Mucosa of descending colon (tissue), 3 donors: ENCODE measurements around the gene RASSF1. TPM values are rescaled to one million over a fixed set of nuclear protein-coding genes. Genes with fewer than 3 reads are reported as not detected.

ENCODE experiments used
- ATAC-seq: fragments of 200-7000 bp; cut with Tn5 transposase; one replicate; pipeline ENCODE4 v1.9.1; 2020; ENCODE audit warnings: mild to moderate bottlenecking, moderate library complexity
- DNase-seq, 3 donors: peaks; one replicate each; pipeline ENCODE4 v3.0.0-alpha.2; 2020
- H3K36me3 ChIP-seq: fragments of 200-600 bp; one replicate; pipeline ENCODE4 v1.8.0; 2021; ENCODE audit warnings: low read depth, mild to moderate bottlenecking
- H3K4me1 ChIP-seq: fragments of 200-600 bp; one replicate; pipeline ENCODE4 v1.8.0; 2021; ENCODE audit warnings: low read depth, mild to moderate bottlenecking
- H3K4me3 ChIP-seq: fragments of 200-600 bp; one replicate; pipeline ENCODE4 v1.8.0; 2021; ENCODE audit warnings: mild to moderate bottlenecking
- H3K9me3 ChIP-seq: fragments of 200-600 bp; one replicate; pipeline ENCODE4 v1.8.0; 2021; ENCODE audit warnings: mild to moderate bottlenecking
- intact Hi-C, 2 donors: fragments of 100-400 bp; cut with DNase I in 1 of 2; cut with micrococcal nuclease in 1 of 2; formaldehyde crosslinking; loops; one replicate each; pipeline versions ENCODE4 v1.11.0 to v1.11.1; 2022; cut with DNase I, micrococcal nuclease
- total RNA-seq, 3 donors: library from RNA; stranded (reverse); fragmentation: NEBNext Ultra II Directional in 2 of 3; extraction: Animal tissue kit (Norgen Biotek cat#: 25700) in 2 of 3; gene quantifications; one replicate each; pipeline versions ENCODE4 v1.2.1 to v1.2.4, GENCODE V29; 2021 to 2023
- TF ChIP-seq, protein P1 (sequence below): fragments of 200-600 bp; IDR thresholded peaks from one replicate; pipeline ENCODE4 v1.8.0; 2022; ENCODE audit warnings: antibody characterized with exemption, mild to moderate bottlenecking
- donor health status: DM: no; HTN: no; CAD: no; lungs with moderate emphysema.
- donor health status: DM: no; HTN: no; CAD: no.
- donor health status: DM: no; HTN: yes; CAD: no.

RASSF1 gene
- total RNA-seq, 3 donors from 2014 or later = 10.9 to 25.7 (median 18.9) TPM

DNA sequence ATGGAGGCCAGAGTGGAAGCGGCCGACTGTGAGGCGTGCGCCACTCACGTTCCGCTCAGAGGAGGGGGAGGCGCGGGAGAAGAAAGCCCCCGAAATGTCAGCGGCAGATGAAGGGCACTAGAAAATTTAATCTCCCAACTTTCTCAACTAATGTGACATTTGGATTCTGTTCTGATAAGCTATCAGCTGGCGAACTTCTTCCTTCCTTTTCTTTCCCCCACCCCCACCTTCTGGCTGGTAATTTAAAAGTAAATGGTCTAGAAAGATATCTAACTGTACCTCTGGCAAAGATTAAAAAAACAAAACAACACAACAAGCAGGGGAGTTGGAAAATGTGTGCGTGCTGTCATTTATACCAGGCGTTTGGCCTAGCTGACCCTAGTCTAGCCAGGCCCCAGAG lies 45.1 kb upstream of the RASSF1 start:
- H3K4me3 ChIP-seq = no peak overlapping the region
- H3K36me3 ChIP-seq = no peaks in the 10 kb centered on the region
- intact Hi-C loops = no loop called here
- peaks cover 2% of the 10 kb centered on the region for H3K4me1 ChIP-seq
- no peaks in the 10 kb centered on the region for H3K9me3 ChIP-seq
- TF ChIP-seq, protein P1, sequence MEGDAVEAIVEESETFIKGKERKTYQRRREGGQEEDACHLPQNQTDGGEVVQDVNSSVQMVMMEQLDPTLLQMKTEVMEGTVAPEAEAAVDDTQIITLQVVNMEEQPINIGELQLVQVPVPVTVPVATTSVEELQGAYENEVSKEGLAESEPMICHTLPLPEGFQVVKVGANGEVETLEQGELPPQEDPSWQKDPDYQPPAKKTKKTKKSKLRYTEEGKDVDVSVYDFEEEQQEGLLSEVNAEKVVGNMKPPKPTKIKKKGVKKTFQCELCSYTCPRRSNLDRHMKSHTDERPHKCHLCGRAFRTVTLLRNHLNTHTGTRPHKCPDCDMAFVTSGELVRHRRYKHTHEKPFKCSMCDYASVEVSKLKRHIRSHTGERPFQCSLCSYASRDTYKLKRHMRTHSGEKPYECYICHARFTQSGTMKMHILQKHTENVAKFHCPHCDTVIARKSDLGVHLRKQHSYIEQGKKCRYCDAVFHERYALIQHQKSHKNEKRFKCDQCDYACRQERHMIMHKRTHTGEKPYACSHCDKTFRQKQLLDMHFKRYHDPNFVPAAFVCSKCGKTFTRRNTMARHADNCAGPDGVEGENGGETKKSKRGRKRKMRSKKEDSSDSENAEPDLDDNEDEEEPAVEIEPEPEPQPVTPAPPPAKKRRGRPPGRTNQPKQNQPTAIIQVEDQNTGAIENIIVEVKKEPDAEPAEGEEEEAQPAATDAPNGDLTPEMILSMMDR = no peak
- ATAC-seq (no peak), DNase-seq (no peak)

DNA sequence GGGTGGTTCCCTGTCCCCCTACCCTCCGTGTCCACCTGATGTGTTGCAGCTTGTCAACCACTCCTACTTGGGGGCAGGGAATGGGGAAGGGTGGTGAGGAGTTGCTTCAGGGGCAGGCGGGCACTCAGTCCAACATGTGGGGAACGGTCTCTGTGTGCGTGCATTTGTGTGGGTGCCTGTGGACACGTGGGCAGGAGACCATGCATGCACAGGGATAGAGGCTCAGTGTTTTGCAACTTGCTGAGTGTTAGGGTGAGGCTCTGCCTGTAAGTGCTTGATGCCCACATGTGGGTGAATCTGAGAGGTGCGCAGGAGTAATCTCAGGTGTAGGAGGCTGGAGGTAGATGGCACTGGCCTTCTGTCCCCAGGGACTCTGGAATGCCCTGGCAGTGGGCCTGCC lies 43.1 kb upstream of the RASSF1 start:
- no peaks in the 10 kb centered on the region for H3K36me3 ChIP-seq
- H3K4me1 ChIP-seq = no peaks in the 10 kb centered on the region
- DNase-seq (no peak), ATAC-seq (no peak)
- TF ChIP-seq, protein P1 = no peak
- intact Hi-C loops = no loop called here
- H3K9me3 ChIP-seq = no peaks in the 10 kb centered on the region
- no peak overlapping the region for H3K4me3 ChIP-seq

DNA sequence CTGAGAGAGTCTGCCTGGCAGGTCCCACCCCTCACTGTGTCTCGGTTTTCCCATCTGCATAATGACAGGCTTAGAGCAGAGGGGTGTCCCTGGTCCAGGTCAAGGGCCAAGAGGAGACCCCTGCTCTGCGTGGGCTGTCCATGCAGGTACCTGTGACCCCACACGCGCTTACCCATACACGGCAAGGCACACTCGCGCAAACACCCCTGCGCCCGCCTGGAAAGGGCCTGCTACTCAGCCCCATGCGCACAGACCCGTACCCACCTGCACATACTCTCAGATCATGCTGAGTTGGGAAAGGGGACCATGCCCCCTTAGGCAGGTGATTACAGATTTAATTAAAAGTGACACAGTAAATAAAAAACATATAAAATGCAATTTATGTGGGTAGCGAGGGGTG lies 42.1 kb upstream of the RASSF1 start:
- intact Hi-C loops = no loop called here
- Histone ChIP-seq H3K4me1 (no peaks in the 10 kb centered on the region), H3K9me3 (no peaks in the 10 kb centered on the region), H3K36me3 (no peaks in the 10 kb centered on the region), H3K4me3 (no peak overlapping the region)
- ATAC-seq = no peak
- TF ChIP-seq, protein P1 = no peak
- DNase-seq = no peak

DNA sequence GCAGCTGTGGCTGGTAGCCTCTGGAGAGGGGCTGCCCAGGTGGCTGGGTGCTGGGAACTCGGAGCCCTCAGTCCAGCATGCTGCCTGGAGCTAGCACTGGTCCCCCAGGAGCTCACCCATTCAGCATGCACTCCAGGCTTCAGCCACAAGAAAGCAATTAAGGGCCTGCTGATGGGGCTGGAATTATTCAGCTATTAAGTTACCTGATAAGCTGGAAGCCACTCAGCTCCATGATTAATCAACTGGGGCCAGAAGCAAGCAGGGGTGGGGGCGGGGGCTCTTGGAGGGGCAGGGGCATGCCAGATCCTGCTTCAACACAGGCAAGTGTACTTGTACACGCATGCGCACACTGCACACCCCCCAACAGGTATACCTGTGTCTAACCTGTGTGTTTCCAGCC lies 40.7 kb upstream of the RASSF1 start:
- no peaks in the 10 kb centered on the region for H3K4me1 ChIP-seq
- no peaks in the 10 kb centered on the region for H3K36me3 ChIP-seq
- DNase-seq (no peak), ATAC-seq (no peak)
- H3K4me3 ChIP-seq = no peak overlapping the region
- H3K9me3 ChIP-seq = no peaks in the 10 kb centered on the region
- intact Hi-C loops = no loop called here
- TF ChIP-seq, protein P1 = no peak

DNA sequence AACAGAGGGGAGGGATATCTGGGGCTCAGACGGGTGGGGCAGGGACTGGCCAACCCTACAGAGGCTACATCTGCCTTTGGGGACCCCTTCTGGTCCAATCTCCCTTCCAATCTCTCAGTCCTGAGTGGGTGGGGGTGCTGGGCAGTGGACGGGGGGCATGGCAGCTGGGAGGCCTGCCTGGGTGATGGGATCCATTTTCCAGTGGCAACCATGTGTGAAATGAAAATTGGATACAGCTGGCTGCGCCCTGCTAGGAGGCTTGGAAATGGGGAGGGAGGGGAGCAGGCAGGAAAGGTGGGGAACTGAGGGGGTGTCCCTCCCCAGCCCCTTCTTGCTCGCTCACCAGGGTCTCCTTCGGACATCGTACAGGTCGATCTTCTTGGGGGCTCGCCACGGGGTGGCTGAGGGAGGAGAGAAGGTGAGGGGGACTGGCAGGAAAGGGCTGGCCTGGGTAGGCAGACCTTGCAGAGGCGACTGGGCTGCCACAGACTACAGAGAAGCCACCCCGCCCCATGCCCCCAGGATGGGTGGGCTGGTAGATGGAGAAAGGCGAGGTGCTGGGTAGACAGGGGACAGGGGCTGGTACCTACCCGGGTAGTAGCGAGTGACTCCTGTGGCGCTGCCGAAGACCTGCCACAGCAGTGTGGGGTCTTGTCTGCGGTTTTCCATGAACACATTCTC lies 39.9 kb upstream of the RASSF1 start:
- DNase-seq = no peak
- TF ChIP-seq, protein P1 = no peak
- no peaks in the 10 kb centered on the region for H3K36me3 ChIP-seq
- no peak for ATAC-seq
- intact Hi-C loops = no loop called here
- no peak overlapping the region for H3K4me3 ChIP-seq
- H3K9me3 ChIP-seq = no peaks in the 10 kb centered on the region
- no peaks in the 10 kb centered on the region for H3K4me1 ChIP-seq

DNA sequence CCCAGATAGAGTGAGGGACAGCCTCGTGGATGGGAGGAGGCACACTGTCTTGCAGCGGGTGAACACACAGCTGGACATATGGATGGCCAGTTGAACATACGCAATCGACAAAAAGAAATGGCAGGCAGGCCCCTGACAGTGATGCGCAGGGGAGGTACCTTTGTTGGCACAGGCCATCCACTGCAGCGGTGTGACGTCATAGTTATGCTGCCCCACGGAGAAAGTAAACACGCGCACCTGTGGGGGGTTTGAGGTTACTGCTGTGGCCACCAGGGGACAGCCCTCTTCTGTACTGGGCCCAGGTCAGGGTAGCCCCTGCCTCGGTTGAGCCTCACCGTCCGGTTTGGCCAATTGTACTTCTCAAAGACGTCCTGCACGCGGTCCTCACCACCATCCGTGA lies 38.1 kb upstream of the RASSF1 start:
- Histone ChIP-seq H3K9me3 (no peaks in the 10 kb centered on the region), H3K36me3 (no peaks in the 10 kb centered on the region), H3K4me1 (no peaks in the 10 kb centered on the region), H3K4me3 (no peak overlapping the region)
- no peak for DNase-seq
- intact Hi-C loops = no loop called here
- ATAC-seq = no peak
- TF ChIP-seq, protein P1 = no peak
